Caco-2 (cell line): Measurements from ENCODE around the gene JPT2. TPM values are rescaled to one million over a fixed set of nuclear protein-coding genes. Genes with fewer than 3 reads are reported as not detected.
A peak's percentile ranks its signal among the peaks of the same experiment; 100 is the strongest.

Experiments used
- BruUV-seq: library from RNA; stranded (reverse); fragments of 400-500 nt; replicated peaks from 2 replicates; lab custom pipeline; 2021; lab: Mats Ljungman, UMichigan
- CTCF ChIA-PET: fragments of 300-600 bp; sonication (Branson Sonifier 250); formaldehyde crosslinking; loops from one replicate; lab custom pipeline; 2022; ENCODE audit warnings: antibody characterized with exemption; lab: Charles Lee
- POLR2A ChIA-PET: fragments of 300-600 bp; sonication (Branson Sonifier 250); formaldehyde crosslinking; loops from one replicate; lab custom pipeline; 2022; ENCODE audit warnings: antibody characterized with exemption; lab: Charles Lee
- DNase-seq, 2 experiments: peaks; one replicate each; pipeline versions ENCODE4 v3.0.0 to v3.0.0-alpha.2; 2020 to 2022
- H3K27me3 ChIP-seq: replicated peaks from 2 replicates; pipeline ENCODE4 v1.6.0; 2011; ENCODE audit warnings: low read length; ENCODE audit not compliant: control insufficient read depth, insufficient read depth
- H3K36me3 ChIP-seq: 2 replicates; pipeline ENCODE4 v1.5.1; 2011; ENCODE audit warnings: low read length; ENCODE audit not compliant: control insufficient read depth, insufficient read depth
- H3K4me1 ChIP-seq: fragments of 250-450 bp; sonication (Bioruptor Pico); 2 replicates; pipeline ENCODE4 v1.5.1; 2020; ENCODE audit warnings: mild to moderate bottlenecking
- H3K4me3 ChIP-seq: 2 replicates; pipeline ENCODE4 v1.5.1; 2011; ENCODE audit warnings: low read depth, mild to moderate bottlenecking, control low read depth, low read length
- H3K9me3 ChIP-seq: fragments of 250-450 bp; sonication (Bioruptor Pico); 2 replicates; pipeline ENCODE4 v1.5.1; 2020; ENCODE audit warnings: mild to moderate bottlenecking, moderate library complexity
- H3K27ac Mint-ChIP-seq: one replicate; pipeline ENCODE4 v1.8.0; 2022; ENCODE audit warnings: mixed read lengths; ENCODE audit not compliant: unreplicated experiment
- H3K27me3 Mint-ChIP-seq: one replicate; pipeline ENCODE4 v1.8.0; 2022; ENCODE audit warnings: mixed read lengths; ENCODE audit not compliant: insufficient read depth, unreplicated experiment
- H3K36me3 Mint-ChIP-seq: one replicate; pipeline ENCODE4 v1.8.0; 2022; ENCODE audit warnings: mild to moderate bottlenecking, mixed read lengths; ENCODE audit not compliant: insufficient read depth, unreplicated experiment
- H3K4me1 Mint-ChIP-seq: one replicate; pipeline ENCODE4 v1.8.0; 2022; ENCODE audit warnings: low read depth, mixed read lengths; ENCODE audit not compliant: unreplicated experiment
- H3K4me3 Mint-ChIP-seq: one replicate; pipeline ENCODE4 v1.8.0; 2022; ENCODE audit warnings: mild to moderate bottlenecking, moderate library complexity, mixed read lengths; ENCODE audit not compliant: unreplicated experiment
- H3K9me3 Mint-ChIP-seq: one replicate; pipeline ENCODE4 v1.8.0; 2022; ENCODE audit warnings: mixed read lengths; ENCODE audit not compliant: unreplicated experiment
- intact Hi-C: fragments of 100-400 bp; cut with micrococcal nuclease; formaldehyde crosslinking; loops from one replicate; pipeline ENCODE4 v1.10.0; 2022; ENCODE audit not compliant: unreplicated experiment
- total RNA-seq: library from RNA; stranded (reverse); gene quantifications from 2 replicates; pipeline ENCODE4 v1.2.3, GENCODE V29; 2022
- TF ChIP-seq, protein P1 (sequence below), 2 experiments: fragments of 200-600 bp in 1 of 2; IDR thresholded peaks; 1 replicate in 1 of 2; 2 replicates in 1 of 2; pipeline versions ENCODE4 v1.5.1 to v1.8.0; 2011 to 2022; ENCODE audit warnings: antibody characterized with exemption in 1 of 2, control low read depth in 1 of 2, inconsistent platforms in 1 of 2, low read depth in 1 of 2, low read length in 1 of 2, mild to moderate bottlenecking in 1 of 2, moderate library complexity in 1 of 2; ENCODE audit not compliant: insufficient read depth in 1 of 2, severe bottlenecking in 1 of 2, unreplicated experiment in 1 of 2

The JPT2 gene
- total RNA-seq, 1 experiment from 2014 or later = 178 TPM

GRCh38 chr16:1637526-1637925, 40.6 kb upstream of the JPT2 start:
- no TSS peak for BruUV-seq
- ChIA-PET CTCF (no interaction called here), POLR2A (no interaction called here)
- TF ChIP-seq, protein P1, sequence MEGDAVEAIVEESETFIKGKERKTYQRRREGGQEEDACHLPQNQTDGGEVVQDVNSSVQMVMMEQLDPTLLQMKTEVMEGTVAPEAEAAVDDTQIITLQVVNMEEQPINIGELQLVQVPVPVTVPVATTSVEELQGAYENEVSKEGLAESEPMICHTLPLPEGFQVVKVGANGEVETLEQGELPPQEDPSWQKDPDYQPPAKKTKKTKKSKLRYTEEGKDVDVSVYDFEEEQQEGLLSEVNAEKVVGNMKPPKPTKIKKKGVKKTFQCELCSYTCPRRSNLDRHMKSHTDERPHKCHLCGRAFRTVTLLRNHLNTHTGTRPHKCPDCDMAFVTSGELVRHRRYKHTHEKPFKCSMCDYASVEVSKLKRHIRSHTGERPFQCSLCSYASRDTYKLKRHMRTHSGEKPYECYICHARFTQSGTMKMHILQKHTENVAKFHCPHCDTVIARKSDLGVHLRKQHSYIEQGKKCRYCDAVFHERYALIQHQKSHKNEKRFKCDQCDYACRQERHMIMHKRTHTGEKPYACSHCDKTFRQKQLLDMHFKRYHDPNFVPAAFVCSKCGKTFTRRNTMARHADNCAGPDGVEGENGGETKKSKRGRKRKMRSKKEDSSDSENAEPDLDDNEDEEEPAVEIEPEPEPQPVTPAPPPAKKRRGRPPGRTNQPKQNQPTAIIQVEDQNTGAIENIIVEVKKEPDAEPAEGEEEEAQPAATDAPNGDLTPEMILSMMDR (IDR thresholded peaks at IDR 0.05; ENCODE audit: insufficient read depth in 1 of 2, low read depth in 1 of 2, low read length in 1 of 2, severe bottlenecking in 1 of 2, unreplicated experiment in 1 of 2) = no peak
- peaks cover 2% of the 10 kb centered on the region for H3K36me3 ChIP-seq
- H3K4me3 ChIP-seq = no peak overlapping the region
- H3K27me3 Mint-ChIP-seq = no peaks in the 10 kb centered on the region
- peaks cover 40% of the 10 kb centered on the region for H3K36me3 Mint-ChIP-seq
- DNase-seq = no peak
- H3K4me3 Mint-ChIP-seq = no peak overlapping the region
- H3K27me3 ChIP-seq = no peaks in the 10 kb centered on the region
- peaks cover 7% of the 10 kb centered on the region for H3K4me1 Mint-ChIP-seq
- no peaks in the 10 kb centered on the region for H3K9me3 Mint-ChIP-seq
- intact Hi-C loops = no loop called here
- H3K27ac Mint-ChIP-seq = no peak overlapping the region
- H3K9me3 ChIP-seq = no peaks in the 10 kb centered on the region
- H3K4me1 ChIP-seq = 0 out of 2 replicates have a peak, but pooled peaks cover 7% of the 10 kb centered on the region

- CTCF ChIA-PET = no interaction called here
Measured at GRCh38 chr16:1638757-1639156, 39.3 kb upstream of the JPT2 start.

GRCh38 chr16:1639282-1639681, 38.8 kb upstream of the JPT2 start:
- Histone ChIP-seq H3K36me3 (peaks cover 2% of the 10 kb centered on the region), H3K27me3 (no peaks in the 10 kb centered on the region), H3K4me3 (no peak overlapping the region), H3K4me1 (0 out of 2 replicates have a peak, but pooled peaks cover 7% of the 10 kb centered on the region), H3K9me3 (no peaks in the 10 kb centered on the region)
- POLR2A ChIA-PET = no interaction called here
- Mint-ChIP-seq H3K27ac (peak overlapping the region; percentile 29), H3K4me3 (no peak overlapping the region), H3K36me3 (peaks cover 43% of the 10 kb centered on the region), H3K4me1 (peaks cover 9% of the 10 kb centered on the region), H3K27me3 (no peaks in the 10 kb centered on the region), H3K9me3 (no peaks in the 10 kb centered on the region)
- BruUV-seq = no TSS peak
- DNase-seq = no peak
- TF ChIP-seq, protein P1 (IDR thresholded peaks at IDR 0.05; ENCODE audit: insufficient read depth in 1 of 2, low read depth in 1 of 2, low read length in 1 of 2, severe bottlenecking in 1 of 2, unreplicated experiment in 1 of 2) = no peak
- CTCF ChIA-PET = interaction anchor here (0.6 kb wide), 2 partner anchors 38 to 293 kb away, joined by 3 to 6 read pairs; no protein-coding TSS in a partner anchor
- intact Hi-C loops = no loop called here

More at GRCh38 chr16:1638757-1639156, 39.3 kb upstream of the JPT2 start:
- Mint-ChIP-seq H3K4me3 (no peak overlapping the region), H3K4me1 (peaks cover 7% of the 10 kb centered on the region), H3K36me3 (peaks cover 43% of the 10 kb centered on the region), H3K27ac (peak overlapping the region; percentile 29), H3K9me3 (no peaks in the 10 kb centered on the region), H3K27me3 (no peaks in the 10 kb centered on the region)
- H3K4me1 ChIP-seq = 0 out of 2 replicates have a peak, but pooled peaks cover 7% of the 10 kb centered on the region
- peaks cover 2% of the 10 kb centered on the region for H3K36me3 ChIP-seq
- POLR2A ChIA-PET = no interaction called here
- H3K9me3 ChIP-seq = no peaks in the 10 kb centered on the region
- TF ChIP-seq, protein P1 (IDR thresholded peaks at IDR 0.05; ENCODE audit: insufficient read depth in 1 of 2, low read depth in 1 of 2, low read length in 1 of 2, severe bottlenecking in 1 of 2, unreplicated experiment in 1 of 2) = no peak
- no peaks in the 10 kb centered on the region for H3K27me3 ChIP-seq
- no peak overlapping the region for H3K4me3 ChIP-seq
- BruUV-seq = no TSS peak
- intact Hi-C loops = no loop called here
- DNase-seq = no peak
